GM23338 (cell line): ENCODE results near the gene SRPK2. TPM values are rescaled to one million over a fixed set of nuclear protein-coding genes. Genes with fewer than 3 reads are reported as not detected.

Experiments used
- ATAC-seq: fragments of 200-7000 bp; cut with Tn5 transposase; 3 replicates; pipeline ENCODE4 v1.9.1; 2020
- DNase-seq: peaks from one replicate; pipeline ENCODE4 v3.0.0-alpha.2; 2015; ENCODE audit warnings: low spot score
- H2AFZ ChIP-seq: fragments of 200-600 bp; sonication (generic); 2 replicates; pipeline ENCODE4 v1.8.0; 2016; ENCODE audit warnings: antibody characterized with exemption, mild to moderate bottlenecking, moderate library complexity
- H3F3A ChIP-seq: fragments of 200-600 bp; sonication (generic); replicated peaks from 2 replicates; pipeline ENCODE4 v1.8.0; 2017; ENCODE audit warnings: antibody characterized with exemption, mixed run types, low read depth
- H3K27ac ChIP-seq: fragments of 200-600 bp; sonication (generic); 2 replicates; pipeline ENCODE4 v1.6.1; 2016; ENCODE audit warnings: low read depth
- H3K27me3 ChIP-seq: fragments of 200-600 bp; sonication (generic); 2 replicates; pipeline ENCODE4 v1.8.0; 2016; ENCODE audit warnings: mild to moderate bottlenecking, mixed run types, moderate library complexity; ENCODE audit not compliant: insufficient read depth
- H3K36me3 ChIP-seq: fragments of 200-600 bp; sonication (generic); 2 replicates; pipeline ENCODE4 v1.8.0; 2016; ENCODE audit warnings: mild to moderate bottlenecking; ENCODE audit not compliant: insufficient read depth
- H3K4me1 ChIP-seq: fragments of 200-600 bp; sonication (generic); 2 replicates; pipeline ENCODE4 v1.8.0; 2016; ENCODE audit warnings: mild to moderate bottlenecking, moderate library complexity; ENCODE audit not compliant: insufficient read depth
- H3K4me2 ChIP-seq: fragments of 200-600 bp; sonication (generic); 2 replicates; pipeline ENCODE4 v1.7.1; 2017; ENCODE audit warnings: mixed run types
- H3K4me3 ChIP-seq: fragments of 200-600 bp; sonication (generic); 2 replicates; pipeline ENCODE4 v1.6.1; 2016; ENCODE audit warnings: mixed run types
- H3K79me2 ChIP-seq: fragments of 200-600 bp; sonication (generic); replicated peaks from 2 replicates; pipeline ENCODE4 v1.8.0; 2017; ENCODE audit warnings: mild to moderate bottlenecking; ENCODE audit not compliant: insufficient read depth
- H3K9me2 ChIP-seq: fragments of 200-600 bp; sonication (generic); 2 replicates; pipeline ENCODE4 v1.8.0; 2017; ENCODE audit not compliant: insufficient read depth
- H4K20me1 ChIP-seq: fragments of 200-600 bp; sonication (generic); replicated peaks from 2 replicates; pipeline ENCODE4 v1.8.0; 2017; ENCODE audit warnings: mild to moderate bottlenecking; ENCODE audit not compliant: insufficient read depth
- H3K27ac Mint-ChIP-seq: 2 replicates; pipeline ENCODE4 v1.8.0; 2020; ENCODE audit warnings: inconsistent platforms, mild to moderate bottlenecking, moderate library complexity, mixed read lengths
- H3K27me3 Mint-ChIP-seq: 3 replicates; pipeline ENCODE4 v1.8.0; 2022; ENCODE audit warnings: low read depth, mild to moderate bottlenecking, moderate library complexity, mixed read lengths, inconsistent platforms; ENCODE audit not compliant: insufficient read depth, poor library complexity
- H3K36me3 Mint-ChIP-seq: 3 replicates; pipeline ENCODE4 v1.8.0; 2021; ENCODE audit warnings: low read depth, mild to moderate bottlenecking, inconsistent platforms, moderate library complexity, mixed read lengths
- H3K4me1 Mint-ChIP-seq: 3 replicates; pipeline ENCODE4 v1.8.0; 2020; ENCODE audit warnings: mild to moderate bottlenecking, inconsistent platforms, mixed read lengths
- H3K4me3 Mint-ChIP-seq: 3 replicates; pipeline ENCODE4 v1.8.0; 2021; ENCODE audit warnings: moderate library complexity, mild to moderate bottlenecking, inconsistent platforms, mixed read lengths
- H3K9me3 Mint-ChIP-seq: 3 replicates; pipeline ENCODE4 v1.8.0; 2020; ENCODE audit warnings: moderate library complexity, mild to moderate bottlenecking, inconsistent platforms, mixed read lengths
- CREB1 ChIP-seq: fragments of 250-450 bp; sonication (Bioruptor Pico); IDR thresholded peaks from 2 replicates; pipeline ENCODE4 v1.5.0; 2020; ENCODE audit warnings: low read depth, mild to moderate bottlenecking, moderate library complexity
- EZH2phosphoT487 ChIP-seq: fragments of 200-600 bp; sonication (generic); IDR thresholded peaks from one replicate; pipeline ENCODE4 v1.8.1; 2018; ENCODE audit warnings: antibody characterized with exemption; ENCODE audit not compliant: unreplicated experiment
- NANOG ChIP-seq: IDR thresholded peaks from 2 replicates; pipeline ENCODE4 v1.6.1; 2016; ENCODE audit warnings: antibody characterized with exemption, borderline replicate concordance
- POLR2AphosphoS5 ChIP-seq: IDR thresholded peaks from 2 replicates; pipeline ENCODE4 v1.6.1; 2016; ENCODE audit warnings: antibody characterized with exemption, low read depth
- STAT1 ChIP-seq: IDR thresholded peaks from one replicate; pipeline ENCODE4 v1.6.1; 2016; ENCODE audit warnings: antibody characterized with exemption; ENCODE audit not compliant: unreplicated experiment
- ZNF114 ChIP-seq: fragments of 250-450 bp; sonication (Bioruptor Pico); IDR thresholded peaks from 2 replicates; pipeline ENCODE4 v1.5.0; 2020; ENCODE audit warnings: mild to moderate bottlenecking, moderate library complexity
- polyA plus RNA-seq: library from polyadenylated mRNA; unstranded; fragments of >200 nt; fragmentation: Nextera tagmentation; extraction: Ambion mirVana; gene quantifications from 2 replicates; pipeline ENCODE4 v1.2.1, GENCODE V29; 2016
- total RNA-seq: library from RNA; depleted of rRNA; stranded (reverse); fragments of >200 nt; shearing (Covaris generic); gene quantifications from 2 replicates; pipeline ENCODE4 v1.2.3, GENCODE V29; 2014
- TF ChIP-seq, protein P1 (sequence below): IDR thresholded peaks from 2 replicates; pipeline ENCODE4 v1.6.1; 2016; ENCODE audit warnings: antibody characterized with exemption
- TF ChIP-seq, protein P2 (sequence below): fragments of 250-450 bp; sonication (Bioruptor Pico); IDR thresholded peaks from 2 replicates; pipeline ENCODE4 v1.5.0; 2020; ENCODE audit warnings: mild to moderate bottlenecking, moderate library complexity

Gene SRPK2
- total and polyA plus RNA-seq, 2 experiments from 2014 or later, result 66.3 to 91.5 TPM

DNA sequence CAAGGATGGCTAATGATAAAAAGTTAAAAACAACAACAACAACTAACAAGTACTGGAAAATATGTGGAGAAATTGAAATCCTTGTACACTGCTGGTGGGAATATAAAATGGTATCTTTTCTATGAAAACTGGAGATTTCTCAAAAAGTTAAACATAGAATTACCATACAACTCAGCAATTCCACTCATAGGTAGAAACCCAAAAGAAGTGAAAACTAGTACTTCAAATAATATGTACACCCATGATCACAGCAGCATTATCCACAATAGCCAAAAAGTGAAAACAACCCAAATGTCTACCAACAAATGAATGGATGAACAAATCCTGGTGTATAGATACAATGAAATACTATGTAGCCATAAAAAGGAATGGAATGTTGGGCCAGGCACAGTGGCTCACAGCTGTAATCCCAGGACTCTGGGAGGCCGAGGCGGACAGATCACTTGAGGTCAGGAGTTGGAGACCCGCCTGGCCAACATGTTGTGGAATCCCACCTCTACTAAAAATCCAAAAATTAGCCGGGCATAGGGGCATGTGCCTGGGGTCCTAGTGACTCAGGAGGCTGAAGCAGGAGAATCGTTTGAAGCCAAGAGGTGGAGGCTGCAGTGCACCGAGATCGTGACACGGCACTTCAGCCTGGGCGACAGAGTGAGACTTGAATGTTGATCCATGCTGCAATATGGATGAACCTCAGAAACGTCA, 66.8 kb downstream of the SRPK2 start:
- no peak overlapping the region for H2AFZ ChIP-seq
- H3K36me3 ChIP-seq, result no peaks in the 10 kb centered on the region
- peaks cover 5% of the 10 kb centered on the region for H3K27me3 Mint-ChIP-seq
- ATAC-seq (no peak), DNase-seq (no peak)
- H3K36me3 Mint-ChIP-seq, result peaks cover 6% of the 10 kb centered on the region; the same call in 2 of the 3 replicates
- H3K4me1 ChIP-seq, result peaks cover 4% of the 10 kb centered on the region; the same call in 1 of the 2 replicates
- H3F3A ChIP-seq, result no peaks in the 10 kb centered on the region
- TF ChIP-seq, protein P1, sequence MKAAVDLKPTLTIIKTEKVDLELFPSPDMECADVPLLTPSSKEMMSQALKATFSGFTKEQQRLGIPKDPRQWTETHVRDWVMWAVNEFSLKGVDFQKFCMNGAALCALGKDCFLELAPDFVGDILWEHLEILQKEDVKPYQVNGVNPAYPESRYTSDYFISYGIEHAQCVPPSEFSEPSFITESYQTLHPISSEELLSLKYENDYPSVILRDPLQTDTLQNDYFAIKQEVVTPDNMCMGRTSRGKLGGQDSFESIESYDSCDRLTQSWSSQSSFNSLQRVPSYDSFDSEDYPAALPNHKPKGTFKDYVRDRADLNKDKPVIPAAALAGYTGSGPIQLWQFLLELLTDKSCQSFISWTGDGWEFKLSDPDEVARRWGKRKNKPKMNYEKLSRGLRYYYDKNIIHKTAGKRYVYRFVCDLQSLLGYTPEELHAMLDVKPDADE, result no peak
- no peak for TF ChIP-seq ZNF114
- TF ChIP-seq STAT1, result no peak
- TF ChIP-seq, protein P2, sequence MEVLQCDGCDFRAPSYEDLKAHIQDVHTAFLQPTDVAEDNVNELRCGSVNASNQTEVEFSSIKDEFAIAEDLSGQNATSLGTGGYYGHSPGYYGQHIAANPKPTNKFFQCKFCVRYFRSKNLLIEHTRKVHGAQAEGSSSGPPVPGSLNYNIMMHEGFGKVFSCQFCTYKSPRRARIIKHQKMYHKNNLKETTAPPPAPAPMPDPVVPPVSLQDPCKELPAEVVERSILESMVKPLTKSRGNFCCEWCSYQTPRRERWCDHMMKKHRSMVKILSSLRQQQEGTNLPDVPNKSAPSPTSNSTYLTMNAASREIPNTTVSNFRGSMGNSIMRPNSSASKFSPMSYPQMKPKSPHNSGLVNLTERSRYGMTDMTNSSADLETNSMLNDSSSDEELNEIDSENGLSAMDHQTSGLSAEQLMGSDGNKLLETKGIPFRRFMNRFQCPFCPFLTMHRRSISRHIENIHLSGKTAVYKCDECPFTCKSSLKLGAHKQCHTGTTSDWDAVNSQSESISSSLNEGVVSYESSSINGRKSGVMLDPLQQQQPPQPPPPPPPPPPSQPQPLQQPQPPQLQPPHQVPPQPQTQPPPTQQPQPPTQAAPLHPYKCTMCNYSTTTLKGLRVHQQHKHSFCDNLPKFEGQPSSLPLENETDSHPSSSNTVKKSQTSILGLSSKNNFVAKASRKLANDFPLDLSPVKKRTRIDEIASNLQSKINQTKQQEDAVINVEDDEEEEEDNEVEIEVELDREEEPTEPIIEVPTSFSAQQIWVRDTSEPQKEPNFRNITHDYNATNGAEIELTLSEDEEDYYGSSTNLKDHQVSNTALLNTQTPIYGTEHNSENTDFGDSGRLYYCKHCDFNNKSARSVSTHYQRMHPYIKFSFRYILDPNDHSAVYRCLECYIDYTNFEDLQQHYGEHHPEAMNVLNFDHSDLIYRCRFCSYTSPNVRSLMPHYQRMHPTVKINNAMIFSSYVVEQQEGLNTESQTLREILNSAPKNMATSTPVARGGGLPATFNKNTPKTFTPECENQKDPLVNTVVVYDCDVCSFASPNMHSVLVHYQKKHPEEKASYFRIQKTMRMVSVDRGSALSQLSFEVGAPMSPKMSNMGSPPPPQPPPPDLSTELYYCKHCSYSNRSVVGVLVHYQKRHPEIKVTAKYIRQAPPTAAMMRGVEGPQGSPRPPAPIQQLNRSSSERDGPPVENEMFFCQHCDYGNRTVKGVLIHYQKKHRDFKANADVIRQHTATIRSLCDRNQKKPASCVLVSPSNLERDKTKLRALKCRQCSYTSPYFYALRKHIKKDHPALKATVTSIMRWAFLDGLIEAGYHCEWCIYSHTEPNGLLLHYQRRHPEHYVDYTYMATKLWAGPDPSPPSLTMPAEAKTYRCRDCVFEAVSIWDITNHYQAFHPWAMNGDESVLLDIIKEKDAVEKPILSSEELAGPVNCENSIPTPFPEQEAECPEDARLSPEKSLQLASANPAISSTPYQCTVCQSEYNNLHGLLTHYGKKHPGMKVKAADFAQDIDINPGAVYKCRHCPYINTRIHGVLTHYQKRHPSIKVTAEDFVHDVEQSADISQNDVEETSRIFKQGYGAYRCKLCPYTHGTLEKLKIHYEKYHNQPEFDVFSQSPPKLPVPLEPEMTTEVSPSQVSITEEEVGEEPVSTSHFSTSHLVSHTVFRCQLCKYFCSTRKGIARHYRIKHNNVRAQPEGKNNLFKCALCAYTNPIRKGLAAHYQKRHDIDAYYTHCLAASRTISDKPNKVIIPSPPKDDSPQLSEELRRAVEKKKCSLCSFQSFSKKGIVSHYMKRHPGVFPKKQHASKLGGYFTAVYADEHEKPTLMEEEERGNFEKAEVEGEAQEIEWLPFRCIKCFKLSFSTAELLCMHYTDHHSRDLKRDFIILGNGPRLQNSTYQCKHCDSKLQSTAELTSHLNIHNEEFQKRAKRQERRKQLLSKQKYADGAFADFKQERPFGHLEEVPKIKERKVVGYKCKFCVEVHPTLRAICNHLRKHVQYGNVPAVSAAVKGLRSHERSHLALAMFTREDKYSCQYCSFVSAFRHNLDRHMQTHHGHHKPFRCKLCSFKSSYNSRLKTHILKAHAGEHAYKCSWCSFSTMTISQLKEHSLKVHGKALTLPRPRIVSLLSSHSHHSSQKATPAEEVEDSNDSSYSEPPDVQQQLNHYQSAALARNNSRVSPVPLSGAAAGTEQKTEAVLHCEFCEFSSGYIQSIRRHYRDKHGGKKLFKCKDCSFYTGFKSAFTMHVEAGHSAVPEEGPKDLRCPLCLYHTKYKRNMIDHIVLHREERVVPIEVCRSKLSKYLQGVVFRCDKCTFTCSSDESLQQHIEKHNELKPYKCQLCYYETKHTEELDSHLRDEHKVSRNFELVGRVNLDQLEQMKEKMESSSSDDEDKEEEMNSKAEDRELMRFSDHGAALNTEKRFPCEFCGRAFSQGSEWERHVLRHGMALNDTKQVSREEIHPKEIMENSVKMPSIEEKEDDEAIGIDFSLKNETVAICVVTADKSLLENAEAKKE, result no peak
- TF ChIP-seq NANOG, result no peak
- no peak for TF ChIP-seq POLR2AphosphoS5
- no peak for TF ChIP-seq EZH2phosphoT487
- no peak for TF ChIP-seq CREB1
- no peaks in the 10 kb centered on the region for H3K27me3 ChIP-seq
- H3K27ac Mint-ChIP-seq, result no peak overlapping the region
- no peak overlapping the region for H3K4me2 ChIP-seq
- H3K4me1 Mint-ChIP-seq, result peaks cover 4% of the 10 kb centered on the region
- no peak overlapping the region for H3K4me3 ChIP-seq
- H3K9me3 Mint-ChIP-seq, result no peaks in the 10 kb centered on the region; the same call in 2 of the 3 replicates
- peaks cover 37% of the 10 kb centered on the region for H4K20me1 ChIP-seq
- no peaks in the 10 kb centered on the region; the same call in 1 of the 2 replicates for H3K9me2 ChIP-seq
- peaks cover 100% of the 10 kb centered on the region for H3K79me2 ChIP-seq
- no peak overlapping the region for H3K27ac ChIP-seq
- no peak overlapping the region for H3K4me3 Mint-ChIP-seq
